ENCODE results near the gene CTDSPL. TPM values are rescaled to one million over a fixed set of nuclear protein-coding genes. Genes with fewer than 3 reads are reported as not detected.
"Not testable (repeated sequence)": the region's sequence is repeated elsewhere in the genome, so short reads cannot be mapped to it uniquely, and the experiment has no call there.

CTDSPL gene
- polyA plus RNA-seq, 1 donor: 36.3 TPM

DNA sequence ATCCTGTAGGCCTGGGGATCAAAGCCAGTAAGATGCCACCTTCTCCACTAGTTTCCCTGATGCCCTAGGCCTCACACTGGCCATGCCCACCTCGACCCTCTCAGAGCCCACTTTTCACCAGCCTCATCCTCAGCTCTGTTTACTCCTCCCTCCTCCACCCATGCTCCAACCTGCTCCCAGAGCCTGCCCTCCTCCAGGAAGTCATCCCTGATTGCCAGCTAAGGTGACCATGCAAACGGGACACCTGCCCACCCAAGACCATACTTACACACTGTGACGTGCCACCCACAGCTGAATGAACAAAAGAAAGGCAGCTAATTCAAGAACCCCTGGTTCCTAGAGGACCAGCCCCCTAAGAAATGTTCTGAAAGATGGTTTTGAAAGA is 158.7 kb downstream of the CTDSPL start:
- DNase-seq: no peak

DNA sequence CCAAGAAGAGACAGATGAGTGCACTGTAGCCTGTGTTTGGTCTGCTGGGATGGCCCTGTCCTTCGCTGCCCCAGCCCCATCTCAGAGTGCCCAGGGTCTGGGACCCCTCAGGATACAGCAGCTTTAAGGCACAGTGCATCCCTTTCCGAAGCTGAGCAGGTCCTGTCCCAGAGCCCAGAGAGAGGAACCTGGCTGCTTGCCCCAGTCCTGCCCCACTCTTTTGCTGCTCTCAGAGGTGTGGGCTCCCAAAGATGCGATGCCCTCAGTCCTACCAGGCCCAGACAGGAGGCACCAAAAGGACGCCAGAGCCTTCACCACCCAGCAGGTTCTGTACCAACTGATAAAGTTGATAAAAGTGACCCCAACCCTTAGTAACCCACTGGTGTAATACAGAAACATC is 159.5 kb downstream of the CTDSPL start:
- DNase-seq: no peak

DNA sequence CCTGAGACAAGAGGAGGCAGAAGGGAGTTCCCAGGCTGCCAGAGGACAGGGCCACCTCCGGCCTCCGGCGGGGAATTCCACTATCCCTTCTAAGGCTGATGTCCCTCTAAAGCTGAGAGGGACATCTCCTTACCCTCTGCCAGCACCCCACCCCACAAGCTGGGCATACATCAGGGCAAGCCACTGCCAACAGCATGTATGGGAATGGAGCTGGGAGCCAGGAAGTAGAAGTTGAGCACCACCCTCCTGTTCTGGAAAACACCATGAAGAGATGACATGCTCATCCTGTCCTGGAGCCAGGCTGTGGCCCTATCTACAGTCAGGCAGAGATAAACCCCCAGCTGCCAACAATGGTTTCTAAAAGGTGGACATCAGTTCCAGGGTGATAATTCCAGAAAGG is 160.6 kb downstream of the CTDSPL start:
- DNase-seq: no peak

DNA sequence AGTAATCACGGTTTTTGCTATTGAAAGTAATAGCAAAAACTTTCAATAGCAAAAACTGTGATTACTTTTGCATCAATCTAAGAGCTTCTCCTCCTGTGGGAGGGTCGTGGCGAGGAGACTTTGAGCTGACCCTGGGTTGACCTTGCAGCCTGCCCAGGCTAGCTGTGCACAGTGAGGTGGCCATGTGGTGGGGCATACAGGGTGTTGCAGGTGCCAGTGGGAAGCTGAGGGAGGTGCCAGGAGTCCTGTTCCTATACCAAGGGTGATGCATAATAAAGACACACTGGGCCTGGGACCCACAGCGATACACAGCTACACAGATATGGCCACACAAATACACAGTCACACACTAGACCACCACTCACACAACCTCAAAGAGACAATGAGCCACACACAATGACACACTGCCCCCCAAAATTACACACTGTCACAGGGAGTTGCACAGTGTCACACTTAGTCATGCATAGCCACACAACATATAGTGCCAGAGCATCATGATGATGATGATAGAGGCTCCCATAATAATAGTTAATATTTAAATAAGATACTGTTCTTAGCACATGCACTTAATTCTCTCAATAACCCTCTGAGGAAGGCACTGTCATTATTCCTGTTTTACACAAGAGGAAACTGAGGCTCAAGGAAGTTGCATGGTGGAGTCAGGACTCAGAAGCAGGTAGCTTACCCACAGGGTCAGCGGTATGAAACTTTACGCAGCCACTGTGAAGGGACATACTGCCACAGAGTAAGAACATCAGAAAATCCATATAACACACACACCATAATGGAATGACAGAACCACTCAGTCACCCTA is 161.4 kb downstream of the CTDSPL start:
- no peak for DNase-seq

DNA sequence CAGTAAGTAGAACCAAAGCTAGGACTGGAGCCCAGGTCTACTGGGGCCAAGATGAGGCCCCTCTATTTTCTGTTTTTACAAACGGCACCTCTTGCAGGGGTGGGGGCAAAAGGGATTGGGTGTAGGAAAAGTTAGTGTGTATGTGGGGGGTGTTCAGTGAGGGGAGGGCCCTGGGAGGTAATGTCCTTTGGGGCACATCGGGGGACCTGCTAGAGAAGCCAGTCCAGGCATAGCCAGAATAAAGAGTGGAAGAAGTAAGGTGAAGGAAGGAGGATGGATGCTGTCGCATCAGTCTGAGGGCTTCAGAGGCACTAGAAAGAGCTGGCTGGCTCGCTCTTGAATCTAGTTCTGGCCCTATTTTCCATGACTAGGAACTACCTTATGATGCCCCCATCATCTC is 165.2 kb downstream of the CTDSPL start:
- no peak for DNase-seq

DNA sequence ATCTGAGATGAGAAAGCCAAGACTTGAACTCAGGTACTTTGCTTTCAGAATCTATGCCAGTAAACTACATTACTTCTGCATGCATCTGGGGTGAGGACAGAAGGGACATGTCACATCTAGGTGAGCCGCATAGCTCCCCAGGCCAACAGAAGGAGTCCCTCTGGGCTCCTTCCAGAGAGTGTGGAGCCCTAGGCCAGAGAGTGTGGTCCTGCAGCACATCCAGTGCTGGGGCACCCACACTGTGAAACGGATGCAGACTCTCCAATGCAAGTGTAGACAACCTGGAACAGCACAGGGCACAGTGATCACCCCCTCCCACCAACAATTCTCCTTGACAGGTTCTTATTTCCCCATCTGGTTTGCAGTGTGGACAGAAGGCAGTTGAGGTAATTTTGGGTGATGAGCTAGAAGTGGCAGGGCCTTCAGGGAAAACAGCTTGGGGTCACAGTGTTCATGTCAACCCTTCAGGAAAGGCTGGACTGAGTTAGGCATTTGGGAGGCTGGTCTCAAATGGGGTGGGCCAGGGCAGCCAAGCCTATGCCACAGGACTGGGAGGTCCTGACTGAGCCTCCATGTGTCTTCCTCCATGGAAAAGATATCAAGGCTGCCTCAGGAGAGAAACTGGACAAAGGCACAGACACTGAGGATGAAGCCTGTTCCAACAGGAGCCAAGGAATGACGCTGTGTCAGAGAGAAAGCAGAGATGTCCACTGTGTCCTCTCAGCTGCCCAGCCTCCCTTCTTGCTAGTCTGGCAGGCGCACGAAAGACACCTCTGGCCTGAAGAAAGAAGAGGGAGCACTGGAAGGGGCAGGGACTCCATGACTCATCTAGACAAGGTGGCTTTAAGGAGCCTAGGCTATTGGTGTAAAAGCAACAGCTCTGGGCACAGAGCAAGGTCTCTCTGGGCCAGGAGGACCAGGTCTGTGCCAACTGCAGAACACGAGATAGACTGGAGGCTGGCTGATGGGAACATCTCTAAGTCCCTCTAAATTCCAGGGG is 166.1 kb downstream of the CTDSPL start:
- DNase-seq: no peak

DNA sequence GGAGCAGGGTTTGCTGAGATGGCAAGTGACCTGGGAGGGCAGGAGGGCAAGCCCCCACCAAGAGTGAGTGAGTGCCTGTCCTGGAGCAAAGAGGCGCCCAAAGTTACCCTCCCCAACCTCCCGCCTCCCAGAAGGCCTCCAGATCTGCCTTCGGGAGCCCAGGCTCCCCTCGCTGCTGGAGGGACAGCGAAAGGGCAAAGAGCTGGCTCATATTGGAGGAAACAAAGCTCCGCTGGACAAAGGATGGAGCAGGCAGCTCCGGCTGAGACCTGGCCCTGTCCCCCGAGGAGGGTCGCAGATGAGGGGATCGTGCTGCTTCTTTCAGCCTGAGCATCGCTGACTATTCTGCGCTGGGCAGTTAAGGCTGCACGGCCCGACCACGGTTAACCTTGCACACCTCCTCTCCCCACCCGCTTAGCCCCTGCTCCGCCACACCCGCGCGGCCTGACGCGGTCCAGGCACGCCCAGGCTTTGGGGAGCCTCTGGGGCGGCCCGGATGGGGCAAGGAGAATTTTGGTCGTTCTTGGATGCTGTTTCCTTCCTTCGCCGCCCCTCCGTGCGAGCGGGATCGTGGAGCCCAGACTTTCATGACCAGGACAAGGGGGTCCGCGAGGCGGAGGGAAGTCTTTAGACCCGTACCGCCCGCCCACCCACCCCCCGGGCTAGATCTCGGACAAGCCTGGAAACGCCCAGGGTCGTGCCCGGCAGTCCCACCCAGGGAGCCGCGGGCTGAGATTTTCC is 167.1 kb downstream of the CTDSPL start:
- no peak for DNase-seq

DNA sequence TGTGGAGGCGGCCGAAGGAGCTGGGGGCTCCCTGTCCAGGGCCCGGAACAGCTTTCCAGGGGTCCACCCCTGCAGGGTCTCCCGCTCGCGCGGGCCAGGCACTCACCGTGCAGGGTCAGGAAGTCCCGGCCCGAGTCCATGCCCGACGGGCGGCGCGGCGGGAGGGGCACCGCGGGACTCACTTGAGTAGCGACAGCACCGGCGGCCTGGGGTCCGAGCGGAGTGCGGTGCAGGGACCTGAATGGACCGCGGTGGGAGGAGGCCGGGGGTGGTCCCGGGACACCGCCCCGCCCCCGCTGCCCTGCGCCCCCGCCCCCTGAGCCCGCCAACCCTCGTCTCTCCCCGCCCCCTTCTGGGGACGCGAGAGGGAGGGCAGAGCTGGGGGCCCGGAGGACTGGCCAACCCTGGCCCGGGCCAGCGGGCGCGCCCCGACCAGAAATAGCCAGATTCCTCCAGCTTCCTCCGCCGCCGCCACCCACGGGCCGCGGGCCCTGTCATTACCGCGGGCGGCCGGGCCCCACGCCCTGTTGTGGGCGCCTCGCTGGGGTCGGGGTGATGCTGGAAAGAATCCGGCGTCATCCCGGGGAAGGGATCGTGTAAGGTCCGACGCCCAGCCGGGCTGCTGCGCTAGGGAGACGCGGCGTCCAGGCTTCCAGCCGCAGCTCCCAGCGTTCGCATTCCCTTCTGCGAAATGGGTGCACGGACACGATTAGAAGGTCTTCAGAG is 167.9 kb downstream of the CTDSPL start, which contains the start of gene PLCD1:
PLCD1 (minus strand) TSS at position 243 of the 726 bp plus-strand sequence; CDS start at position 140, 103 bp downstream.
- peak; percentile 88 for DNase-seq

DNA sequence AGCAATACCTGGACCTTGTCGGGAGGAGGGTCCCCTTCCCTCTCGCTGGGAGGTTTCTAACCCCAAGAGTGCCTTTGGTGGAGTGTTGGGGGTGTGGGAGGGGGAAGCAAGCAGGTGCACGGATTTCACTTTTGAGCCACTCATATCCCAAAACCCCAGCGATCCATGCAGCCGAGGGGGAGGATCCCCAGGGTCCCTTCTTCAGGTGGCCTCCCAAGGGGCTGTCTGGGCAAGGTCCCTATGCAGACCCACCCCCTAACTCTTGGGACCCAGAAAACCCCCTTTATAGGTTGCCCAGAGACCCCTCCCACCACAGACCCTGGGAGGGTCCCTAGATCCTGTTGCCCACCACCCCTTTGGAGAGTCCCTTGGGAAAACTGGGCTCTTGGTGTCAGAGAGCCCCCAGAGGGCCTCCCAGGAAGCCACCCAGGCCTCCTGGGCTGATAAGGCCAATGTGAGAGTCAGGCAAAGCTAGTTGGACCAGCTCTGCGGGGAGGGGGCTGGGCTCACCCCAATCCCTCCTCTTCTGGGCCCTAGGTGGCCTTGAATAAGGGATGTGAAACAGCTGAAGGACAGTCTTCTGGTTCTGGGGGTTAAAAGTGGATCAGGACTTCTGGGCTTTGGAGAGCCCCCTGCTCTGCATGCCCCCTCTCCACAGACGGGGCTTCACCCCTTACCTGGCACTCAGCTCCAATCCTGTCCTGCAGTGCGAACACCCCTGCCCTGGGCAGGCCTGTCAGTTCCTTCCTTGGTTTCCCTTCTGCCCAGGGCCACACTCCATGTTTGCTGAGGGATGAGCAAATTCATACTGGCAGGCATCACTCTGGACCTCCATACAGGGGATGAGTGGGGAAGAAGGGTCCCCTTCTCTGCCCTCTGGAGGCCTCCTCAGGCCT is 168.7 kb downstream of the CTDSPL start:
- DNase-seq: no peak

DNA sequence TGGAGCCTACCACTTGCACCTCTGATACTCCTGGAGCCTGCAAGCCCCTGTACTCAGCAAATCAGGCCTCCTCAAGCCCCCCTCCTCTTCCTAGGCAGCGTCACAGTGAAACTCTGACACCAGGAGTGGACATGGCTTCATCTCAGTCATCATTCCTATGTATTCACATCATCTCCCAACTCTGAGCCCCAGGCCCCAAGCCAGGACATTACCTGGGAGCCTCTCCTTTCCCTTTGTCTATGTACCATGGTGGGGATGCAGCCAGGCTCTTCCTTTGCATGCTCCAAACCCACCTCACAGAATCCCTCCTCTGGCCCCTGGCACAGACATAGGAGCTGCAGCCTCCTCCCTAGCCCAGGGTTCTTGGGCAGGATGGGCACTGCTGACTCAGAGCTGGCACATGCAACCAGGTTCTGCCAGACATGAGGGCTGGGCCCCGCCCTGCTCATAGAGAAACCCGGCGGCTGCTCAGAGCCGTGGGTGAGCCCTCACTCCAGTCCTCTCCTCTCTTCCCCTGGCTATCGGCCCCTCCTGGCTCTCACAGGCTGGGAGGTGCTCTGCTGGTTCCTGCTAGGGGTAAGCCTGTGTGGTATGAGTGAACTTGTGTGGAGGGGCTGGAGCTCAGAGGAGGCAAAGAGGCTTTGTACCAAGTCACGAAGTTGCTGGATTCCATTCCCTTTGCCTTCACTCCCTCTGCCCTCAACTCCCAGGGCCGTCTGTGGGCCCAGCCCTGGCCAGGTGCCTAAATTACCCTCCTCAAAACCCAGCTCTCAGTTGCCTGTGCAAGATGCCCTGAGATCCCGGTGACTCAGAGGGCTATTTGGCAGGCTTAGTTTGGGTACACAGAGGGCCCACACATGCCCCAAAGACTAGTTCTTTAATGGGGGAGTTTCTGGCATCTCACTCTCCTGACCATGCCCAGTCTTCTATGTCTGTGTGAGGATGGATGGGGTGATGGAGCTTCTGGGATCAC is 169.6 kb downstream of the CTDSPL start:
- DNase-seq: no peak

DNA sequence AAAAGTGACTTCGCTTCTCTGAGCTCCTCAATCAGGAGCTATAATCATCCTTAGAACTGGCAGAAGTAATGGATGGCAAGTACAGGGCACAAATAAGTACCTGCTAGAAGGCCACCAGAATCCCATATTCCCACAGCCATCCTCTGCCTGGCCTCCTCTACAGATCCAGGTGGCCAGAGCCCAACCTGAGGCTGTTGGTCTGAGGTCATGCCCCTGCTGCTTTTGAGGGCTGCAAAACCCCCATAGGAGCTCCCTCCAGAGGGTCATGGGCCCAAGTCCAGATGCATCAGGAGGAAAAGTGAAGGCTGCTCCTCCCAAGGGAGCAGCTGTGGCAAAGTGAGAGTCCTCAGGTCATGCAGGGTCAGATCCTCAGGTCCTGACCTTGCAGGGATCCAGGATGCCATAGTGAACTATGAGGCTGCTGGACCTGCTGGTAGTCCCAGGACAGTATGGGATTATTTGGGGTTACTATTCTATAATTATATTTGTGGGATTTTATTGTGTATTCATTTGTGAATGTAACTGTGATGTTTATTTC is 170.7 kb downstream of the CTDSPL start:
- DNase-seq: no peak

DNA sequence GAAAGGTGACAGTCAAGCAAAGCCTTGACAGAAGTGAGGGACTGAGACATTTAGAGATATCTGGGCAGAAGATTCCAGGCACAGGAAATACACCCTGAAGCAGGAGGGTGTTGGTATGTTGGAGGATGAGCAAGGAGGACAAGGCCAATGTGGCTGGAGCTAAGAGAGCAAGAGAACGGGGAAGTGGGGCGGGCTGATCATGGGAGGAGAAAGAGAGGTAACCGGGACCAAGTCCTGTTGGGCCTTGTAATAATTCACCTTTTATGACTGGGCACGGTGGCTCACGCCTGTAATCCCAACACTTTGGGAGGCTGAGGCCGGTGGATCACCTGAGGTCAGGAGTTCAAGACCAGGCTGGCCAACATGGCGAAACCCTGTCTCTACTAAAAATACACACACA is 171.9 kb downstream of the CTDSPL start:
- not testable (repeated sequence) for DNase-seq

Other genes with a start within 250 kb of the CTDSPL start
- gene VILL, start 128.9 kb downstream of the CTDSPL start, polyA plus RNA-seq (ENCODE audit: insufficient read length): 7.5 TPM
- gene PLCD1, start 167.8 kb downstream of the CTDSPL start, polyA plus RNA-seq (ENCODE audit: insufficient read length): 14.9 TPM
- 0.28 TPM for gene DLEC1, start 177.3 kb downstream of the CTDSPL start, polyA plus RNA-seq (ENCODE audit: insufficient read length)